GM12872 (cell line): ENCODE measurements around the gene METTL21A.

Experiments used
- TF ChIP-seq, protein P1 (sequence below): IDR thresholded peaks from 3 replicates; pipeline ENCODE4 v1.5.1; 2011; ENCODE audit warnings: low read depth, mild to moderate bottlenecking, low read length, moderate library complexity; ENCODE audit not compliant: insufficient read depth

Gene METTL21A

DNA sequence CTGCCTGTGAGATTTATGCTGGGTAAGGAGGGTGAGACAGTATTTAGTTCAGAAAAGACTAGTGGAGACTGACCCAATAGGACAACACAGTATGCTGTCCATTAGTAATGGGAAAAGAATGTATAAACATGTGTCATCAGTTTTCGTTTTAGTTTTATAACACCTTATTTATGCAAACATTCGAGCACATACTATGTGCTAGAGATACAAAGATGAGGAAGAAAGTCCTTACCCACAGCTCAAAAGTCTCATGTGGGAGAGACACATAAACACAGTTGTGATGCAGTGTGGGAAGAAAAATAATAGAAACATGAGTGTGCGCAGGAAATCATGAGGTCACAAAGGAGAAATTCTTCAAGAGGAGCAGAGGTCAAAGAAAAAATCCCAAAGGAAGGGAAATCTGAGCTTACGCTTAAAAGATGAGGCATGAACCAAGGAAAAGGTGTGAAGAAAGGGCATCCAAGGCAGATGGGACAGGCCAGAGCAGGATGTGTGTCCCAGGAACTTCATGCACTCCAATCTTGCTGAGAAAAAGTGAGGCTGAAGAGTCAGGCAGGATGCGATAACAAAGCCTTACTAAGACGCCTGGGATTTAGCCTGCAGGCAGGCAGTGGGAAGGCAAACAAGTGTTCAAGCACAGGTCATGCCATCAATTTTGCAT, 8.1 kb downstream of the METTL21A start:
- TF ChIP-seq, protein P1, sequence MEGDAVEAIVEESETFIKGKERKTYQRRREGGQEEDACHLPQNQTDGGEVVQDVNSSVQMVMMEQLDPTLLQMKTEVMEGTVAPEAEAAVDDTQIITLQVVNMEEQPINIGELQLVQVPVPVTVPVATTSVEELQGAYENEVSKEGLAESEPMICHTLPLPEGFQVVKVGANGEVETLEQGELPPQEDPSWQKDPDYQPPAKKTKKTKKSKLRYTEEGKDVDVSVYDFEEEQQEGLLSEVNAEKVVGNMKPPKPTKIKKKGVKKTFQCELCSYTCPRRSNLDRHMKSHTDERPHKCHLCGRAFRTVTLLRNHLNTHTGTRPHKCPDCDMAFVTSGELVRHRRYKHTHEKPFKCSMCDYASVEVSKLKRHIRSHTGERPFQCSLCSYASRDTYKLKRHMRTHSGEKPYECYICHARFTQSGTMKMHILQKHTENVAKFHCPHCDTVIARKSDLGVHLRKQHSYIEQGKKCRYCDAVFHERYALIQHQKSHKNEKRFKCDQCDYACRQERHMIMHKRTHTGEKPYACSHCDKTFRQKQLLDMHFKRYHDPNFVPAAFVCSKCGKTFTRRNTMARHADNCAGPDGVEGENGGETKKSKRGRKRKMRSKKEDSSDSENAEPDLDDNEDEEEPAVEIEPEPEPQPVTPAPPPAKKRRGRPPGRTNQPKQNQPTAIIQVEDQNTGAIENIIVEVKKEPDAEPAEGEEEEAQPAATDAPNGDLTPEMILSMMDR: no peak

DNA sequence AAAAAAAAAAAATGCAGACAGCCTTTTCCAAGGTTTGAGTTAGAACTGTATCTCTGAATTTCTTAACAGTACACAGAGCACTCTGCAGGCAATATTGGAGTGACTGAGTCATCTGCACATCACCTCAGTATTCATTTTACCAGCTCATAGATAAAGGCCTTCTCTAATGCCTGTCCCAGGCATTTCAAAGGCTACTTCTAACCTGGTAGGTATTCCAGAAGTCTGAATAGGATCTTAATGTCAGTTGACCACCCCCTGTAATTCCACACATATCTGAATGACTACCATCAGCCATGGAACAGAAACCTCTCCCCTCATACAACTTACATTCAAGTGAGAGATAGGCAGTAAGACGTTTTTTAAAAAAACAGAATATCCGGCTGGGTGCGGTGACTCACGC, 9.0 kb downstream of the METTL21A start:
- TF ChIP-seq, protein P1: no peak

DNA sequence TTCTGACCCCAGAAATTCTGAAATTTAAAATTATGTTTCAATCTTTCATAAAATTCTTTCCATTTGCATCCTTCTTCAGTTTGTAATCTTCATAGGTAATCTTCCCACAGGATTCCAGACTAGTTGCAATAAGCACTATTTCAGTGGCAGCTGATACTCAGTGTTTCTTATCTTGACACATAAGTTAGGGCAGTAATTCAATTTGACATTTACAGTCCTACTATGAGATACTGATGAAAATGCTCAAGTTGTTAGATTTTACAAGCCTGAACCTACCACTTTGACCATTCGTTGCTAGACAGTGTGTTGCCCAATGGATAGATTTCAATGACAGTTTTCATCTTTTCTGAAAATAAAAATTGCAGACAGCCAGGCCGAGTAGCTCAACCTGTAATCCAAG, 10.4 kb downstream of the METTL21A start:
- TF ChIP-seq, protein P1: no peak

DNA sequence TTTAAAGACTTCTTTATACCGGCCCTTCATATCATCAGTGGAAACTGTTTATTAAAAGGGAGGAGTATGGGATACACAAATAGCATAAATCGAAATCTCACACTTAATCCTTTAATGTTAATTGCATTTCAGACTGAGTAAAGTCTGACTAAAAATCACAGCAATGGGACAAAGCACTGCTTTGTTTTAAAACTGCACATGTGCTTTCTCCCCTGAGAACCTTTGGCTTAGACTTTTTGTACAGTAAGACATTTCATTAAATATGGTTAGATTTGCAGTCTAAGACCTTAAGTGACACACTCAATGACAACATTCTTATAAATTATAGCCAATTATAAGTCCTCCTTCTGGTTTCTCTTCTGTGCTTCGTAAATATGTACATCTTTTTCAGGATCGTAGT, 12.5 kb downstream of the METTL21A start:
- TF ChIP-seq, protein P1: no peak

DNA sequence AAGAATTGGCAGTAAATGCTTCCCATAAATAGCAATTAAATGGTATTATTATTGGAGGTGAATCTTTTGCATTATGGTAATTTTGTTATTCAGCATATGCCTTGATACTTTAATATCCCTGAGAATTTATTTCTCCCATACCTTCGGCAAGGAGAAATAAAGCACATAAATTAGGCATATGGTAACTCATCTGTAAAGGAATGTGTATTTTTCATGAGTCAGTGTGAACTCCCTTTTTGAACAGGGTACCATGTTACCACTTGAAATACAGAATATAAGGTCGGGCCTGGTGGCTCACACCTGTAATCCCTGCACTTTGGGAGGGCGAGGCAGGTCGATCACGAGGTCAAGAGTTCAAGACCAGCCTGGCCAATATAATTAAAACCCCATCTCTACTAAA, 18.4 kb downstream of the METTL21A start:
- TF ChIP-seq, protein P1: no peak

DNA sequence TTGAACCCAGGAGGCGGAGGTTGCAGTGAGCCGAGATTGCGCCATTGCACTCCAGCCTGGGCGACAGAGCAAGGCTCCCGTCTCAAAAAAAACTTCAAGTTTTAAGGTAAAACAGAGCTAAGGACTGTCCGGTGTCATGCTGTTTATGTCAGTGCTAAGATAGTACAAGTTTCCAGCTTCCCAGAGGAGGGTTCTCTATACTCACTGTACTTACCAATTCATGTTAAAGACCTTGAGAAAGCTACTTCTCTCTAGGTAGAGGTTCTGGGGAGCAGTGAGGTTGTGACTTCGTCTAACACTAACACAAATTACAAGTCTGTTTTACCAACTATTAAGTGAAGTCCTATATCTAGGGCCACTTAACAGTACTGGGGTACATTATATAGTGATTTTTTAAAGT, 18.8 kb downstream of the METTL21A start:
- TF ChIP-seq, protein P1: no peak

DNA sequence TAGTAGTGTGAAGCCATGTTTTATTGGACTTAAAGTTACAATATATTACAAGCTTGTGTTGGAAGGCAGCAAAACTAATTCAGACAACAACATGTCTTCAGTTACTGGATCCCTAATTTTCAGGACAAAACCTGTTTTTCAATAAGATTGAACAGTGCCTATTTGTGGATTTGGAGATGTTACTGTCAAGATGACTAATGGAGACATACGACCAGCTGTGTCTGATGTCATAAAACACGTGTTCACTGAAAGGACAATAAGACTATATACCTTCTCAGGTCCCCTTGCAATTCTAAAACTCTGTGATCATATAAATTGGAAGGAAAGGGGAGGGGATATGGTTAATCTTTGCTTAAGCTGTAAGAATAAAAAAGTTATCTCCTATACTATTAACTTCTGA, 21.7 kb downstream of the METTL21A start:
- TF ChIP-seq, protein P1: no peak
